Astrocyte (in vitro differentiated cells and primary cell): ENCODE measurements around the gene RABGAP1L.

Experiments used
- EZH2 ChIP-seq: IDR thresholded peaks from 2 replicates; pipeline ENCODE4 v1.6.1; 2012; ENCODE audit warnings: mild to moderate bottlenecking, low read length, inconsistent platforms; ENCODE audit not compliant: insufficient read depth
- TF ChIP-seq, protein P1 (sequence below): IDR thresholded peaks from 2 replicates; pipeline ENCODE4 v1.5.1; 2011; ENCODE audit warnings: low read depth, mild to moderate bottlenecking, inconsistent platforms, low read length, moderate library complexity; ENCODE audit not compliant: insufficient read depth

DNA sequence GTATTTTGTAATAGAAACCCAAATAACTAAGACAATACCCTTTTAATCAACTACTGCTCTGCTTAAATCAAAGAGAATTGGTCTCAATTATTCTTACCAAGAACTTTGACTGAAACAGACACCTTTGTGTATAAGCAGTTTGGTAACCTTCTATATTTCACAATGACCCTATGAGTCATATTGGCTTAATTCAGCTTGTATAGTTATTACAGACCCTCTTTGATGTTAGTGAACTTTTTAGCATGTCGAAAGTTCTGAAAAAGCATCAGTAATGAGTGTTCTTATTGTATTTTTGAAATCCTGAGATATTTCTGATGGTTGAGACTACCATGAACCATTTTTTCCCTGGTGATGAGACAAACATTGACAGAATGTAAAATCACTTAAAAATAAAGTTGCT, 43.3 kb upstream of the RABGAP1L start:
- TF ChIP-seq, protein P1, sequence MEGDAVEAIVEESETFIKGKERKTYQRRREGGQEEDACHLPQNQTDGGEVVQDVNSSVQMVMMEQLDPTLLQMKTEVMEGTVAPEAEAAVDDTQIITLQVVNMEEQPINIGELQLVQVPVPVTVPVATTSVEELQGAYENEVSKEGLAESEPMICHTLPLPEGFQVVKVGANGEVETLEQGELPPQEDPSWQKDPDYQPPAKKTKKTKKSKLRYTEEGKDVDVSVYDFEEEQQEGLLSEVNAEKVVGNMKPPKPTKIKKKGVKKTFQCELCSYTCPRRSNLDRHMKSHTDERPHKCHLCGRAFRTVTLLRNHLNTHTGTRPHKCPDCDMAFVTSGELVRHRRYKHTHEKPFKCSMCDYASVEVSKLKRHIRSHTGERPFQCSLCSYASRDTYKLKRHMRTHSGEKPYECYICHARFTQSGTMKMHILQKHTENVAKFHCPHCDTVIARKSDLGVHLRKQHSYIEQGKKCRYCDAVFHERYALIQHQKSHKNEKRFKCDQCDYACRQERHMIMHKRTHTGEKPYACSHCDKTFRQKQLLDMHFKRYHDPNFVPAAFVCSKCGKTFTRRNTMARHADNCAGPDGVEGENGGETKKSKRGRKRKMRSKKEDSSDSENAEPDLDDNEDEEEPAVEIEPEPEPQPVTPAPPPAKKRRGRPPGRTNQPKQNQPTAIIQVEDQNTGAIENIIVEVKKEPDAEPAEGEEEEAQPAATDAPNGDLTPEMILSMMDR, result no peak
- no peak for TF ChIP-seq EZH2
